C4-2B (cell line): ENCODE measurements around the gene CYP27C1.

Source experiments
- CTCF ChIP-seq: fragments of 450-650 bp; conservative IDR thresholded peaks from 2 replicates; pipeline ENCODE4 v1.5.1; 2017; ENCODE audit warnings: mild to moderate bottlenecking
- ZFX ChIP-seq: fragments of 450-650 bp; IDR thresholded peaks from 2 replicates; pipeline ENCODE4 v1.6.1; 2017

GRCh38 chr2:127255721-127256120, 35.6 kb upstream of the CYP27C1 start:
- TF ChIP-seq CTCF (no peak), ZFX (no peak)
